ENCODE measurements around the gene TCF19. TPM values are rescaled to one million over a fixed set of nuclear protein-coding genes. Genes with fewer than 3 reads are reported as not detected.
"Not testable (repeated sequence)": the region's sequence is repeated elsewhere in the genome, so short reads cannot be mapped to it uniquely, and the experiment has no call there.

Gene TCF19
- total and polyA plus RNA-seq, 2 experiments from 2014 or later, result 3.7 to 7.3 TPM

DNA sequence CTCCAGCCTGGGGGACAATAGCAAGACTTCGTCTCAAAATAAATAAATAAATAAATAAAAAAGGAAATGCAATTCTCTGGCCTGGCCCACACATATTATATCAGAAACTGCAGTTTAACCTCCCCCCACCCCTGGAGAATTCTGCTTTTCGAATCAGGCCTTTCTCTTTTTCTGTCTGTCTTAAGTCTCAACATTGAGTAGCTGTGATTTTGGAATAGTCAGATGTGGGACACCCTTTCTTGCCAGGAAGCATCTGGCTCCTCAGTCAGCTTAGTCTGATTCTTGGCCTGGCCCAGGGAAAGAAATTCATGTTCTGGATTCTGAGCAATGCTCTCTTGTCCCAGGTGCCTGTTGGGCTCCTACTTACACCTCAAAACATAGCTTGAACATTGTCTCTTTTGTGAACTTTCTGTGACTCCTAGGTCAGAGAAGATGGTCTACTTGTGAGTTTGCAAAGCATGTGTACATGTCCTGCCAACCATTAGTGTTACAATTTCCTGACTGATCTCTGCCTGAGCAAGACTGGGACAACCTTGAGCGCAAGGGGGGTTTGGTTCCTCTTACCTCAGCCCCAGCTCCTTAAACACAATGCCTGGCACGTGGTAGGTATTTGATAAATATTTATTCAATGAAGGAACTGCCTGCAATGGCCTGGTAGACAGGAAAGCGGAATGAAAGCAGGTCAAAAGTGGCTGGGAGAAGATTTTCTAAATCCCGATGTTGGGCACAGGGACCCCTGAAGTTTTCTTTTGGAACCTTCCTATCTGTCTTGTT, 35.9 kb downstream of the TCF19 start:
- Histone ChIP-seq H3K4me1 (ENCODE audit: low read depth) (no peaks in the 10 kb centered on the region), H3K9me3 (ENCODE audit: low read depth) (no peaks in the 10 kb centered on the region), H3K27me3 (no peaks in the 10 kb centered on the region), H3K36me3 (no peaks in the 10 kb centered on the region), H3K27ac (no peak overlapping the region), H3K4me3 (no peak overlapping the region)
- TF ChIP-seq, protein P1, sequence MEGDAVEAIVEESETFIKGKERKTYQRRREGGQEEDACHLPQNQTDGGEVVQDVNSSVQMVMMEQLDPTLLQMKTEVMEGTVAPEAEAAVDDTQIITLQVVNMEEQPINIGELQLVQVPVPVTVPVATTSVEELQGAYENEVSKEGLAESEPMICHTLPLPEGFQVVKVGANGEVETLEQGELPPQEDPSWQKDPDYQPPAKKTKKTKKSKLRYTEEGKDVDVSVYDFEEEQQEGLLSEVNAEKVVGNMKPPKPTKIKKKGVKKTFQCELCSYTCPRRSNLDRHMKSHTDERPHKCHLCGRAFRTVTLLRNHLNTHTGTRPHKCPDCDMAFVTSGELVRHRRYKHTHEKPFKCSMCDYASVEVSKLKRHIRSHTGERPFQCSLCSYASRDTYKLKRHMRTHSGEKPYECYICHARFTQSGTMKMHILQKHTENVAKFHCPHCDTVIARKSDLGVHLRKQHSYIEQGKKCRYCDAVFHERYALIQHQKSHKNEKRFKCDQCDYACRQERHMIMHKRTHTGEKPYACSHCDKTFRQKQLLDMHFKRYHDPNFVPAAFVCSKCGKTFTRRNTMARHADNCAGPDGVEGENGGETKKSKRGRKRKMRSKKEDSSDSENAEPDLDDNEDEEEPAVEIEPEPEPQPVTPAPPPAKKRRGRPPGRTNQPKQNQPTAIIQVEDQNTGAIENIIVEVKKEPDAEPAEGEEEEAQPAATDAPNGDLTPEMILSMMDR (IDR thresholded peaks at IDR 0.05; ENCODE audit: low read depth, low read length), result no peak
- DNase-seq (ENCODE audit: low read depth in 1 of 2, low spot score in 1 of 2), result no peak

DNA sequence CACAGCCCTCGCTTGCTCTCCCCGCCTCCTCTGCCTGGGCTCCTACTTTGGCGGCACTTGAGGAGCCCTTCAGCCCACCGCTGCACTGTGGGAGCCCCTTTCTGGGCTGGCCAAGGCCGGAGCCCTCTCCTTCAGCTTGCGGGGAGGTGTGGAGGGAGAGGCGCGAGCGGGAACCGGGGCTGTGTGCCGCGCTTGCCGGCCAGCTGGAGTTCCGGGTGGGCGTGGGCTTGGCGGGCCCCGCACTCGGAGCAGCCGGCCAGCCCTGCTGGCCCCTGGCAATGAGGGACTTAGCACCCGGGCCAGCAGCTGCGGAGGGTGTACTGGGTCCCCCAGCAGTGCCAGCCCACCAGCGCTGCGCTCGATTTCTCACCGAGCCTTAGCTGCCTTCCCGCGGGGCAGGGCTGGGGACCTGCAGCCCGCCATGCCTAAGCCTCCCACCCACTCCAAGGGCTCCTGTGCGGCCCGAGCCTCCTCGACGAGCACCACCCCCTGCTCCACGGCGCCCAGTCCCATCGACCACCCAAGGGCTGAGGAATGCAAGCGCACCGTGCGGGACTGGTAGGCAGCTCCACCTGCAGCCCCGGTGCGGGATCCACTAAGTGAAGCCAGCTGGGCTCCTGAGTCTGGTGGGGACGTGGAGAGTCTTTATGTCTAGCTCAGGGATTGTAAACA, 37.1 kb downstream of the TCF19 start:
- H3K36me3 ChIP-seq; H3K4me3 ChIP-seq; H3K27ac ChIP-seq; H3K27me3 ChIP-seq; H3K9me3 ChIP-seq (ENCODE audit: low read depth); H3K4me1 ChIP-seq (ENCODE audit: low read depth); DNase-seq (ENCODE audit: low read depth in 1 of 2, low spot score in 1 of 2): not testable (repeated sequence)

DNA sequence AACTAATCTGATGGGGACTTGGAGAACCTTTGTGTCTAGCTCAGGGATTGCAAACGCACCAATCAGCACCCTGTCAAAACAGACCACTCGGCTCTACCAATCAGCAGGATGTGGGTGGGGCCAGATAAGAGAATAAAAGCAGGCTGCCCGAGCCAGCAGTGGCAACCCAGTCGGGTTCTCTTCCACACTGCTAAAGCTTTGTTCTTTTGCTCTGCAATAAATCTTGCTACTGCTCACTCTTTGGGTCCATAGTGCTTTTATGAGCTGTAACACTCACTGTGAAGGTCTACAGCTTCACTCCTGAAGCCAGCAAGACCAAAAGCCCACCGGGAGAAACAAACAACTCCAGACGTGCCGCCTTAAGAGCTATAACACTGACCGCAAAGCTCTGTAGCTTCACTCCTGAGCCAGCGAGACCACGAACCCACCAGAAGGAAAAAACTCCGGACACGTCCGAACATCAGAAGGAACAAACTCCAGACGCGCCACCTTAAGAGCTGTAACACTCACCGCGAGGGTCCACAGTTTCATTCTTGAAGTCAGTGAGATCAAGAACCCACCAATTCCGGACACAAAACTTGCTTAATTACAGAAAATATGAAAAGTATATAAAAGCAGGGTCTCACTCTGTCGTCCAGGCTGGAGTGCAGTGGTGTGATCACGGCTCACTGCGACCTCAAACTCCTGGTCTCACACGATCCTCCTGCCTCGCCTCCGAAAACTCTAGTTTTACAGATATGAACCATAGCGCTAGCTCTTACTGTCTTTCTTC, 38.0 kb downstream of the TCF19 start:
- not testable (repeated sequence) for H3K36me3 ChIP-seq; H3K4me3 ChIP-seq; H3K4me1 ChIP-seq (ENCODE audit: low read depth); H3K27ac ChIP-seq; DNase-seq (ENCODE audit: low read depth in 1 of 2, low spot score in 1 of 2); H3K27me3 ChIP-seq; H3K9me3 ChIP-seq (ENCODE audit: low read depth)

DNA sequence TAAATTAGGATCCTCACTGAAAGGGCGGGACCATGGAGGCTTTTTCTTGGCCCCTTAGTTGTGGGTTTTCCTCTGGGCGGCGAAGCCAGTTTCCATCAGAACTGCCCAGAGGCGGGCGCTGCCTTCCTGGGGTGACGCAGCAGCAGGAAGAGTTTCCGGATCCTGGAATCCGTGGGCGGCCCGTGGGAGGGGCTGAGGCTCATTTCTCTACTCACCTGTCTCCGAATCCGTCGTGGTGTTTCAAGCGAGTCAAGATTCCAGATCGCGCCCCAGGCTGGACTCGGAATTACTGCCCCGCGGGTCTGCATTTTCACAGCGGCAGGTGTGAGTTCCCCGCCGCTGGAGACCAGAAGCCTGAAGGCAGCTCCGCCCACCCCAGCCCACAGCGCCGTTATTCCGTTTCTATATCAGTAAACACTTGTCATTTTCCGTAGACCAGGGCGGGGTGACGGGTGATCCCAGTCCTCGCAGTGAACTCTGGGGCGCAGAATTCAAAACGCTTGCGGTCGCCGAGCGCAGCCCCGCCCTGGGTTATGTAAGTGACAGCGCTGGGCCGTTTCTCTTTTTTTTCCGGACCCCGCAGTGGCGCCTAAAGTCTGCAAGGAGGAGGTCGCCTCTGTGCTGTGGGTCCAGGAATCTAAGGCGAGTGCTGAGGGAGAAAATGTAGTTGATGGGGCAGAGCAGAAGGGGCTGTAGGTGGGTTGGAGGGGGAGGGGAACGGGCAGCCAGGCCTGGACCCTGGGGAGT, 39.3 kb downstream of the TCF19 start:
- TF ChIP-seq, protein P1 (IDR thresholded peaks at IDR 0.05; ENCODE audit: low read depth, low read length), result no peak
- DNase-seq (ENCODE audit: low read depth in 1 of 2, low spot score in 1 of 2), result peak; percentile 80 to 88
- Histone ChIP-seq H3K4me1 (ENCODE audit: low read depth) (no peaks in the 10 kb centered on the region), H3K27ac (peak overlapping the region; percentile 83), H3K9me3 (ENCODE audit: low read depth) (no peaks in the 10 kb centered on the region), H3K4me3 (peak overlapping the region; percentile 40), H3K36me3 (no peaks in the 10 kb centered on the region), H3K27me3 (no peaks in the 10 kb centered on the region)

DNA sequence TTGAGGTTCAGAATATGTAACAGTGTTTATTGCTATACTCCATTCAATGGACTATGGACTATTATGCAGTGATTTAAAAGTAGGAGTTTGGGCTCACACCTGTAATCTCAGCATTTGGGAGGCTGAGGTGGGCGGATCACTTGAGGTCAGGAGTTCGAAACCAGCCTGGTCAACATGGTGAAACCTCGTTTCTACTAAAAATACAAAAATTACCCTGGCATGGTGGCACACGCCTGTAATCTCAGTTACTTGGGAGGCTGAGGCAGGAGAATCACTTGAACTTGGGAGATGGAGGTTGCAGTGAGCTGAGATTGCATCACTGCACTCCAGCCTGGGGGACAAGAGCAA, 40.7 kb downstream of the TCF19 start:
- not testable (repeated sequence) for H3K9me3 ChIP-seq (ENCODE audit: low read depth); H3K36me3 ChIP-seq; DNase-seq (ENCODE audit: low read depth in 1 of 2, low spot score in 1 of 2); H3K27ac ChIP-seq; H3K4me3 ChIP-seq; H3K27me3 ChIP-seq; H3K4me1 ChIP-seq (ENCODE audit: low read depth)

DNA sequence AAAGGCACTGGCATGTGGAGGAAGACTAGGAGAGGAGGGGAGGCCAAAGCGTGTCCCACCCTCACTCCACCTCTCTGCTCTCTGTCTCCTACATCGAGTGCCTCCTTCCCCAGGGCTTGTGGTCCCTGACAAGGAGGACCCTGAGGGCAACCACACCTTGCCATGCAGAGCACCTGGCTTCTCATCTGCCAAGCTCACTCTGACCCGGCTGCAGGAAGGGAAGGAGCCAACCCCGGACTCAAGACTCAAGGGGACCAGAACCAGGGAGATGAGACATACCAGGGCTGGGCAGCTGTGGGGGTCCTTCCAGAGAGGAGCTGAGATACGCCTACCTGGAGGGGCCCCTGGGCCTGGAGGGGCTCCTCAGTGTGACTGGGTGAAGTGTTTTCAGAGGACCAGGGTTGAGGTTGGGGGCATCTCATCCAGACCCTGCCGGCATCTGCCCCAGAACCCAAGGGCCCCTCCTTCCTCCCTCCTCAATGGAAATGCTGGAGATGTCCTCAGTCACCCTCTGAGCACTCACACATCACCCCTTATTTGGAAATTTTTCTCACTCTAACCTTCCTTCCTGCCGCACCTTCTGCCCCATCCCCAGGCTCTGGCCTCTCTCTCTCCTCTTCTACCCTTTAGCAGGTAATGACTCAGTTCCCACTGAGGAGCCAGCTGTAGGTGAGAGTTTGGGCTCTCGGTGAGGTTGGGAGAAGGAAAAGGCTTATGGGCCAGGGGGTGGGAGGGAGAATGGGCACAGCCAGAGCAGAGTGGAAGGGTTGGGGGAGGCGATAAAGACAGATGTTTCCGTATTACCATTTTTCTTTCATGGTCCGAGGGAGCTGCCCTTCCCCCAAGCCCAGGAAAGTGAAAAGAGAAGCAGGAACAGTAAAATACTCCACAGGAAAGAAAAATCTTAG, 44.1 kb downstream of the TCF19 start:
- no peak overlapping the region for H3K27ac ChIP-seq

More for the DNA sequence above, 44.1 kb downstream of the TCF19 start:
- TF ChIP-seq, protein P1 (IDR thresholded peaks at IDR 0.05; ENCODE audit: low read depth, low read length), result no peak
- Histone ChIP-seq H3K4me1 (ENCODE audit: low read depth) (no peaks in the 10 kb centered on the region), H3K4me3 (no peak overlapping the region), H3K36me3 (no peaks in the 10 kb centered on the region), H3K27me3 (no peaks in the 10 kb centered on the region), H3K9me3 (ENCODE audit: low read depth) (no peaks in the 10 kb centered on the region)
- no peak for DNase-seq (ENCODE audit: low read depth in 1 of 2, low spot score in 1 of 2)

Data from cardiac muscle cell (in vitro differentiated cells and primary cell).